GM12878 (cell line): ENCODE measurements around the gene ZFP62. TPM values are rescaled to one million over a fixed set of nuclear protein-coding genes. Genes with fewer than 3 reads are reported as not detected.

ENCODE experiments used
- NRF1 ChIP-seq: conservative IDR thresholded peaks from 2 replicates; pipeline ENCODE4 v1.6.1; 2011; ENCODE audit warnings: mild to moderate bottlenecking, low read depth, low read length, improper control_type of control experiment
- RAD21 ChIP-seq: IDR thresholded peaks from 2 replicates; pipeline ENCODE4 v1.6.1; 2011; ENCODE audit warnings: mild to moderate bottlenecking, low read depth, low read length, moderate library complexity; ENCODE audit not compliant: insufficient read depth
- polyA plus RNA-seq, 11 experiments: library from polyadenylated mRNA; depleted of rRNA in 4 of 11; unstranded in 6 of 11; stranded (reverse) in 5 of 11; fragments of >200 nt; fragmentation: Nextera tagmentation in 4 of 11; fragmentation: Illumina TruSeq in 1 of 11; extraction: Ambion mirVana in 4 of 11; extraction: Trizol in 1 of 11; gene quantifications; 1 replicate in 1 of 11; 2 replicates in 10 of 11; pipeline versions ENCODE4 v1.2.1 to v1.2.3, GENCODE V29; 2011 to 2016; ENCODE audit warnings: inconsistent platforms in 2 of 11, missing spikeins in 2 of 11, low read depth in 1 of 11
- total RNA-seq, 4 experiments: library from RNA; depleted of rRNA in 3 of 4; stranded (reverse); fragments of >200 nt in 3 of 4; fragmentation: Illumina TruSeq in 1 of 4; extraction: Trizol in 1 of 4; gene quantifications; 2 replicates each; pipeline versions ENCODE4 v1.2.1 to v1.2.3, GENCODE V29; 2013 to 2021
- TF ChIP-seq, protein P1 (sequence below): fragments of 450-650 bp; IDR thresholded peaks from 2 replicates; pipeline ENCODE4 v1.6.1; 2016; ENCODE audit warnings: mild to moderate bottlenecking, moderate library complexity, borderline replicate concordance
- TF ChIP-seq, protein P2 (sequence below): IDR thresholded peaks from 2 replicates; pipeline ENCODE4 v1.6.1; 2011; ENCODE audit warnings: borderline replicate concordance, low read depth, mild to moderate bottlenecking, moderate library complexity, low read length; ENCODE audit not compliant: insufficient read depth, poor library complexity, severe bottlenecking
- TF ChIP-seq, protein P3 (sequence below), 3 experiments: IDR thresholded peaks in 2 of 3; conservative IDR thresholded peaks in 1 of 3; 2 replicates each; pipeline ENCODE4 v1.5.1; 2011; ENCODE audit warnings: low read depth in 3 of 3, low read length in 3 of 3, mild to moderate bottlenecking in 3 of 3, control low read depth in 2 of 3, moderate library complexity in 2 of 3, inconsistent platforms in 1 of 3, mixed read lengths in 1 of 3; ENCODE audit not compliant: control insufficient read depth in 2 of 3, insufficient read depth in 1 of 3; ENCODE audit errors: extremely low read depth in 1 of 3

Gene ZFP62
- total and polyA plus RNA-seq, 10 of the 15 experiments (the other 5 are each of a cell fraction or from before 2014, with no cell fraction given) = 9.2 to 39.7 (median 21.1) TPM

DNA sequence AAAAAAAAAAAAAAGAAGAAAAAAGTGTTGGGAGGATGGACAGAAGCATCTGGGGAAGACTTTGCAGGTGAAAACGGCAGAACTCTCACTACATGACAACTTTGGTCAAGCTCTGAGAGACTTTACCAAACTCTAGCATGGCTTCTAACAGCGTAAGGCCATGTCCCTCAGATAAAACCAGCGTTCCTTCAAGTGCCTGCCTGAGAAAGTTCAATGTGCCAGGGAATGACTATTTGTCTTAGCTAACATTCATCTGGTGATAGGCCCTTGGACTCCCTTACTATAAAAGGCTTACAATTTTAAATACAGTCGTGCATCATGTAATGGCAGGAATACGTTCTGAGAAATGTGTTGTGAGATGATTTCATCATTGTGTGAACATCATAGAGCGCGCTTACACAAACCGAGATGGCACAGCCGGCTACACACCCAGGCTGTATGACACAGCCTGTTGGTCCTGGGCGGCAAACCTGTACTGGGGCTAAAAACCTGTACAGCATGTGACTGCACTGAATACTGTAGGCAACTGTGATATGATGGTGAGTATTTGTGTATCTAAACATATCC, 14.9 kb upstream of the ZFP62 start (continued):
- TF ChIP-seq, protein P1, sequence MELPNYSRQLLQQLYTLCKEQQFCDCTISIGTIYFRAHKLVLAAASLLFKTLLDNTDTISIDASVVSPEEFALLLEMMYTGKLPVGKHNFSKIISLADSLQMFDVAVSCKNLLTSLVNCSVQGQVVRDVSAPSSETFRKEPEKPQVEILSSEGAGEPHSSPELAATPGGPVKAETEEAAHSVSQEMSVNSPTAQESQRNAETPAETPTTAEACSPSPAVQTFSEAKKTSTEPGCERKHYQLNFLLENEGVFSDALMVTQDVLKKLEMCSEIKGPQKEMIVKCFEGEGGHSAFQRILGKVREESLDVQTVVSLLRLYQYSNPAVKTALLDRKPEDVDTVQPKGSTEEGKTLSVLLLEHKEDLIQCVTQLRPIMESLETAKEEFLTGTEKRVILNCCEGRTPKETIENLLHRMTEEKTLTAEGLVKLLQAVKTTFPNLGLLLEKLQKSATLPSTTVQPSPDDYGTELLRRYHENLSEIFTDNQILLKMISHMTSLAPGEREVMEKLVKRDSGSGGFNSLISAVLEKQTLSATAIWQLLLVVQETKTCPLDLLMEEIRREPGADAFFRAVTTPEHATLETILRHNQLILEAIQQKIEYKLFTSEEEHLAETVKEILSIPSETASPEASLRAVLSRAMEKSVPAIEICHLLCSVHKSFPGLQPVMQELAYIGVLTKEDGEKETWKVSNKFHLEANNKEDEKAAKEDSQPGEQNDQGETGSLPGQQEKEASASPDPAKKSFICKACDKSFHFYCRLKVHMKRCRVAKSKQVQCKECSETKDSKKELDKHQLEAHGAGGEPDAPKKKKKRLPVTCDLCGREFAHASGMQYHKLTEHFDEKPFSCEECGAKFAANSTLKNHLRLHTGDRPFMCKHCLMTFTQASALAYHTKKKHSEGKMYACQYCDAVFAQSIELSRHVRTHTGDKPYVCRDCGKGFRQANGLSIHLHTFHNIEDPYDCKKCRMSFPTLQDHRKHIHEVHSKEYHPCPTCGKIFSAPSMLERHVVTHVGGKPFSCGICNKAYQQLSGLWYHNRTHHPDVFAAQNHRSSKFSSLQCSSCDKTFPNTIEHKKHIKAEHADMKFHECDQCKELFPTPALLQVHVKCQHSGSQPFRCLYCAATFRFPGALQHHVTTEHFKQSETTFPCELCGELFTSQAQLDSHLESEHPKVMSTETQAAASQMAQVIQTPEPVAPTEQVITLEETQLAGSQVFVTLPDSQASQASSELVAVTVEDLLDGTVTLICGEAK = no peak
- TF ChIP-seq RAD21 = no peak
- TF ChIP-seq, protein P2, sequence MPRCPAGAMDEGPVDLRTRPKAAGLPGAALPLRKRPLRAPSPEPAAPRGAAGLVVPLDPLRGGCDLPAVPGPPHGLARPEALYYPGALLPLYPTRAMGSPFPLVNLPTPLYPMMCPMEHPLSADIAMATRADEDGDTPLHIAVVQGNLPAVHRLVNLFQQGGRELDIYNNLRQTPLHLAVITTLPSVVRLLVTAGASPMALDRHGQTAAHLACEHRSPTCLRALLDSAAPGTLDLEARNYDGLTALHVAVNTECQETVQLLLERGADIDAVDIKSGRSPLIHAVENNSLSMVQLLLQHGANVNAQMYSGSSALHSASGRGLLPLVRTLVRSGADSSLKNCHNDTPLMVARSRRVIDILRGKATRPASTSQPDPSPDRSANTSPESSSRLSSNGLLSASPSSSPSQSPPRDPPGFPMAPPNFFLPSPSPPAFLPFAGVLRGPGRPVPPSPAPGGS = no peak
- no peak for TF ChIP-seq NRF1
- TF ChIP-seq, protein P3, sequence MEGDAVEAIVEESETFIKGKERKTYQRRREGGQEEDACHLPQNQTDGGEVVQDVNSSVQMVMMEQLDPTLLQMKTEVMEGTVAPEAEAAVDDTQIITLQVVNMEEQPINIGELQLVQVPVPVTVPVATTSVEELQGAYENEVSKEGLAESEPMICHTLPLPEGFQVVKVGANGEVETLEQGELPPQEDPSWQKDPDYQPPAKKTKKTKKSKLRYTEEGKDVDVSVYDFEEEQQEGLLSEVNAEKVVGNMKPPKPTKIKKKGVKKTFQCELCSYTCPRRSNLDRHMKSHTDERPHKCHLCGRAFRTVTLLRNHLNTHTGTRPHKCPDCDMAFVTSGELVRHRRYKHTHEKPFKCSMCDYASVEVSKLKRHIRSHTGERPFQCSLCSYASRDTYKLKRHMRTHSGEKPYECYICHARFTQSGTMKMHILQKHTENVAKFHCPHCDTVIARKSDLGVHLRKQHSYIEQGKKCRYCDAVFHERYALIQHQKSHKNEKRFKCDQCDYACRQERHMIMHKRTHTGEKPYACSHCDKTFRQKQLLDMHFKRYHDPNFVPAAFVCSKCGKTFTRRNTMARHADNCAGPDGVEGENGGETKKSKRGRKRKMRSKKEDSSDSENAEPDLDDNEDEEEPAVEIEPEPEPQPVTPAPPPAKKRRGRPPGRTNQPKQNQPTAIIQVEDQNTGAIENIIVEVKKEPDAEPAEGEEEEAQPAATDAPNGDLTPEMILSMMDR (IDR thresholded peaks at IDR 0.05 in 2 of 3, conservative IDR thresholded peaks at IDR 0.05 in 1 of 3; ENCODE audit: control insufficient read depth in 2 of 3, extremely low read depth in 1 of 3, insufficient read depth in 1 of 3, low read depth in 3 of 3, low read length in 3 of 3) = no peak
- TF ChIP-seq, all 136 proteins: peak for 0
